Lower leg skin (tissue), 3 donors: Measurements from ENCODE around the gene CBX3.

Experiments
- CTCF ChIP-seq, 3 donors: fragments of 450-650 bp; IDR thresholded peaks; one replicate each; pipeline ENCODE4 v1.5.1; 2016; ENCODE audit warnings: antibody characterized with exemption in 3 of 3, mild to moderate bottlenecking in 3 of 3, moderate library complexity in 2 of 3
- POLR2A ChIP-seq, 2 donors: fragments of 450-650 bp; IDR thresholded peaks; one replicate each; pipeline ENCODE4 v1.6.1; 2016 to 2017; ENCODE audit warnings: antibody characterized with exemption in 2 of 2, mild to moderate bottlenecking in 1 of 2, moderate library complexity in 1 of 2

GRCh38 chr7:26186364-26187311, 14.9 kb upstream of the CBX3 start:
- TF ChIP-seq CTCF (IDR thresholded peaks at IDR 0.05), result no peak
- no peak for TF ChIP-seq POLR2A (IDR thresholded peaks at IDR 0.05)
